Activated CD4-positive, CD25-positive, alpha-beta regulatory T cell treated with anti-CD3 and anti-CD28 coated beads, Interleukin-2, amount 50 U/mL, for 24 hours (primary cell): ENCODE data around the gene TPPP.
A peak's percentile ranks its signal among the peaks of the same experiment; 100 is the strongest.
"Not testable (repeated sequence)": the region's sequence is repeated elsewhere in the genome, so short reads cannot be mapped to it uniquely, and the experiment has no call there.

ENCODE experiments used
- ATAC-seq, 2 donors: fragments of 150-1000 bp; cut with Tn5 transposase; one replicate each; pipeline ENCODE4 v1.10.0; 2021; ENCODE audit warnings: mild to moderate bottlenecking in 1 of 2, moderate library complexity in 1 of 2

Gene TPPP

DNA sequence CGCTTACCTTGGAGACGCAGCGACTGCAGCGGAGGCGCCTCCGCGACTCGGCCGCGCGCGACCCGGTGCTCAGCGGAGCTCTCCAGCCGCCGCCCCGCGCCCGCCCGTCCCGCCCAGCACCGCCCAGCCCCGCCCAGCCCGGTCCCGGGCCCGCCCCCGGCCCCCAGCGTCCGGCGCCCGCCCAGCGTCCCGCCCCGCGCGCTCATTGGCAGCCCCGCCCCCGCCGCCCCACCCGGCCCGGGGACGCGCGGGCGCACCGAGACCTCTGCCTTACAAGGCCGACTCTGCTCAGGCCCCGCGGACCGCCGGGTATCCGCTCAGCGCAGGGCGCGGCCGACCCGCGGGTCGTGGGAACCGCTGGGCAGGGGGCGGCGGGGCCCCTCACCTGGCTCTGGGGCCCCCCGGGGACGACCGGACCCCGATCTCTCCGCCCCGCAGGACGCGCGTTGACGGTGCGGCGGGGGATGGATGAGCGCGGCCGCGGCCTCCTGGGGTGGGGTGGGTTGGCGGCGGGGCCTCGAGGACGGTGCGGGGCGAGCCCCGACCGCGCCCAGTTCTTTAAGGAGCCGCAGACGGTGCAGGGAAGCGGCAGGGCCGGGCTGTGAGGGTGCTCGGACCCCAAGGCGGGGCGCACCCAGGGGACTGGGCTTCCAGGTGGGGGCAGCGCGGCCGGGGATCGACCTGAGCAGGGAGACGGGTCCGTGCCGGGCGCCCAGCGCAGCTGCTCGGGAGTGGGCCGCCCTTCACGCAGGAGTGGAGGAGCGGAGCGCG, at the start of gene TPPP:
TPPP (minus strand) TSS at position 82 of the 771 bp plus-strand sequence. CDS start 15,292 bp downstream, outside the sequence.
- peak; percentile 89 to 90 for ATAC-seq

DNA sequence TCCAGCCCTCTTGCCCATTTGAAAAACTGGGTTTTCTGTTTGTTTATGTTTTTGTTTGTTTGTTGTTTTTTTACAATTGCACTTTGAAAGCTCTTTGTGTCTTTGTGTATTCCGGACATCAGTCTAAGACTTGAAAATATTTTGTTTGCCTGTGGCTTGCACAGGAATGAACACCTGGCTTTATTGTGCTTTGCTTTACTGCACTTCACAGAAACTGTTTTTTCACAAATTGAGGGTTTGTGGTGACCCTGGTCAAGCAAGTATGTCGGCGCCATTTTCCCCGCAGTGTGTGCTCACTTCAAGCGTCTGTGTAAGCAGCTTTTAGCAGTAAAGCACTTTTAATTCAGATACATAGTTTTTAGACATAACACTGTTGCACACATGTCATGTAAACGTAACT, 49.1 kb upstream of the TPPP start:
- ATAC-seq: not testable (repeated sequence)

DNA sequence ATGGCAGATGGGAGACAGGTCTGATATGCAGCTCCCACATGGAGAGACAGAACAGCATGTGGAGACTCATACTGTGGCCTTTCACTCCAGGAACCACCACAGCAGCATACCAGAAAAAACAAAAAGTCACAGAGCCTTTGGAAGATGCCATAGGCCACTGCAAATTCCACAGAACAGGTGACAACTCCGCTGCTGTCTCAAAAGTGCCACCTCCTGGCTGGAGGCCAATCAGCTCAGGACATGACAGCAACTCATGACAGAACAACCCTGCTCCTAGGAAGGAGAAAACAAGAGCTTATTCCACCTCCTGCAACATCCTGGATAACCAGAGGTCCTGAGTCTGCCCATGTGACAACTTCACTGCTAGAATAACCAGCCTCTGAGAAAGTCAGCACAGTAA, 41.0 kb upstream of the TPPP start:
- not testable (repeated sequence) for ATAC-seq

DNA sequence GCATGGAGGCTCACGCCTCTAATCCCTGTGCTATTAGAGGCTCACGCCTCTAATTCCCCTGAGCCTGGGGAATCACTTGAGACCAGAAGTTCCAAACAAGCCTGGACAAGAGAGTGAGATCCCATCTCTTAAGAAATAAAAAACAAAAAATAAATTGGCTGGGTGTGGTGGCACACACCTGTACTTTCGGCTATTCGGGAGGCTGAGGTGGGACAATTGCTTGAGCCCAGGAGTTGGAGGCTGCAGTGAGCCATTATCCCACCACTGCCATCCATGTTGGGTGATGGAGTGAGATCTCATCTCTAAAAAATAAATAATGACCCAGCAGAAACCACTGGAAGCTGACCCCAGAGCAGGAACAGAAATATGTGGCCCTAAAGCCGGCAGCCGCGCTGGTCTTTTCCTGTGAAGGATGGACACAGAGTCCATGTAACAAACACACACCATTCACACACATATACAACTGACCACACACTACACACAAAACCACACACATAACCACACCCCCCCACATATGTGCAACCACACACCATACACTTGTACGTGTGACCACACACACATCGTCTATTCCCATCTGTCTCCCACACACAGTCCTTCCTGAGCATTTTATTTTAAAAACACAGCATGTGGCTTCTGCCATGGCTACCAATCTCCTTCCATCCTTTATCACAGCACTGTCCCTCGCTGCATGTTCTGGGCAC, 39.8 kb upstream of the TPPP start:
- ATAC-seq: not testable (repeated sequence)

DNA sequence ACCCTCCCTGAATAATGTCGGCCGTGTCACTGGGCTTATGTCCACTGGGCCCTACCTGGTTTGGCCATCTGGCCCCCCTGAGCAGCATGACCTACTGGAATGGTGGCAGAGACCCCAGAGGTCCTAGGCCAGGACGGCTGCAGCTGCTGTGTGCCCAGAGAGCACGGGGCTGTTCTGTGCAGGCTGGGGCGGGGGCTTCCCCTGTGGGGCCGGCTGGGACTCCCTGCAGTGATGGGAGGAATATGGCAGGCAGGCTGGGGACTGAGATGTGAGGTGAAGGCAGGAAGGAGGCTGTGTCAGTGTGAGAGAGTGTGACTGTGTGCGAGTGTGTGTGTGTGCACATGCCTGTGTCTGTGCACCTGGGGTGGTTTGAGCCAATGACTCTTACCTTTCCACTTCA, 36.1 kb upstream of the TPPP start:
- not testable (repeated sequence) for ATAC-seq

DNA sequence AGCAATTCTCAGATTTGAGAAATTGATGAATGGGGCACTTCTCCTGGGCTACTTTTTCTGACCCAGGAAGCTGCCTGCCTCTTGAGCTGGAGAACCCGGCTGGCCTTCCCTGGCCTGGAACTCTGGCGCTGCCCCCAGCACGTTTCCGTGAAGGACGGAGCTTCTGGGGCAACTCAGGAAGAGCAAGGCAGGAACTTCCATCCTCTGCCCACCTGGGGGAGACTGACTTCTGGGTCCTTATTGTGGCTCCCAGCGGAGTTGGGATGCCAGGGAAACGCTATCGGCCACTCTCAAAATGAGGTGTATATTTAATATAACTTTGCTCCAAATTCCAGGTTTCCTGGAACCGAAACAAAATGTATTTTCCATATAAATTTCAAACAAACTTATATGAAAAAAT, 33.9 kb upstream of the TPPP start:
- not testable (repeated sequence) for ATAC-seq

DNA sequence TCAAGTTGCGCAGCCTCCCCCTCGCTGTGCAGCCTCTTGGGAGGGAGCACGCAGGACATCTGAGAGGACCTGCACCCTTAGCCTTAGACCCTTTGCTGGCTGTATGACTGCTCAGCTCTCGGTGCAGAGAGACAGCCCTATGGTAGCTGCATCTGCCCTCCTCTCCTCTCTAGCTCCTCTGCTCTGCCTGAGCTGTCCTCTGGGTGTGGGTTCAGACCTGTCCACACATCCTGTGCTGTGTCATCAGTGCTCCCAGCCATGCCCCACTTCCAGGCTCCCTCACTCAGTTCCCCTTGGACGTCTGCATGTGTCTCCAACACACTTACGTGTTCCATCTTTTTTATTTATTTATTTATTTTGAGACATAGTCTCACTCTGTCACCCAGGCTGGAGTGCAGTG, 30.7 kb upstream of the TPPP start:
- peak in 1 of 2 donors; percentile 13 for ATAC-seq

DNA sequence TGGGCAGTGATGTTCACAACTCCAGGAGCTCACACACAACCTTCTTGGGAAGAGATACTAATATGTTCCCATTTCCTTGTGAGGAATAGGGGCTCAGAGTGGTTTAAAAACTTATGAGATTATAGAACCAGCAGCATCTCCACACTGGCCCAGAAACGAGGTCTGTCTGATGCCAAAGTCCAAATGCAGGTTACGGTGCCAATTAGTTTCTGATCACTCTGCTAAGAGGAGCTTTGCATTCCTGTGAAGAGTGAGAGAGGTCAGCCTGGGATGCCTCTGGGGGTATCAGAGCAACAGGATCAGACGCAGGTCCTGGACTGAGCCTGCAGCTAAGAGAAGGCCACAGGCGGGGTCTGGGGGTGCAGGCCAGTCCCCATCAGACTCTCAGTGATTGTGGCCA, 30.2 kb upstream of the TPPP start:
- ATAC-seq: not testable (repeated sequence)

DNA sequence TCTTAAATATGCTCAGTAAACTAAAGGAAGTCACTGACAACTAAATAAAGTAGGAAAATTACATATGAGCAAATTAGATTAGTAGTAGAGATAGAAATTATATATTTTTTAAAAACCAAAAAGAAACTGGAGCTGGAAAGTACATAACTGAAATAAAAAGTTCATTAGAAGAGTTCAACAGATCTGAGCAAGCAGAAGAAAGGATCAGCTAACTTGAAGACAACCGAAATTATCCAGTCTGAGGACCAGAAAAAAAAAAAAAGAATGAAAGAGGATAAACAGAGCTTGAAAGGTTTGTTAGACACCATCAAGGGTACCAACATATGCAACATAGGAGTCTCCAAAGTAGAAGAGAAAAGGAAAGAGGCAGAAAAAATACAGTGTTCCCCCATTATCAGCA, 26.2 kb upstream of the TPPP start:
- ATAC-seq: not testable (repeated sequence)

DNA sequence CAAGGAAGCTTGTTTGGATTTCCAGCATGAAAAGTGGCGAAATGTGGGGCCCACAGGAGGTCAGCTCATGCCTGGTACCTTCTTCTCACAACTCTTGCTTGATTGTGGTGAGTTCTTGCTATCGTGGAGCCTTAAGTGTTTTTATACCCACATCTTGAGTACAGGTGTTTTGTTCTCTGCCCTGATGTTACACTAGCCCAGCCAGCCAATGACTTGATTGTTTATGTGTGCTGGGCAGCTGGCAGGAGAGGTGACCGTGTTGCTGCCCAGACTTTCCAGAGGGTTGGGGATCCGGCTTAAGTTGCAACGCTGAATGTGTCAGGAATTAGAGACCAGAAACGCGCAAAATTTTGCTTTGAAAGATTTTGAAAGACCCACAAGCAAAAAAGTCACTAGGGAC, 24.0 kb upstream of the TPPP start:
- no peak for ATAC-seq

DNA sequence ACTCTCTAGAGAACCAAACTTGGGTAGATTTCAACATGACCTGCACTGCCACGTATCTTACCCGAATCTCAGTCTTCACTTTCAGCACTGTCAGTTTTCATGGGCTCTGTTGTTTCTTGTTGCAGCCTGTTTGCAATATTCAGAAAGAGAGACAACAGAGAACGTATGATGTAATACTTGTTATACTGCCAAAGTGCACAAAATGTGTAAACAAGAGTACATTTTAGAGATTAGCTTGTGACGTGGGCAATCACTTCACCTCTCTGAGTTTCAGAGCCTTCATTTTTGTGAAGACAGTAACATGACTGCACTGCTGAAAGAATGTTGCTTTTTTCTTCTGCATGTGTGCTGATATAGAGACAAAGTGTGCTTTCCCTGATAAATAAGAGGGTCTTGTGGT, 23.6 kb upstream of the TPPP start:
- not testable (repeated sequence) for ATAC-seq

DNA sequence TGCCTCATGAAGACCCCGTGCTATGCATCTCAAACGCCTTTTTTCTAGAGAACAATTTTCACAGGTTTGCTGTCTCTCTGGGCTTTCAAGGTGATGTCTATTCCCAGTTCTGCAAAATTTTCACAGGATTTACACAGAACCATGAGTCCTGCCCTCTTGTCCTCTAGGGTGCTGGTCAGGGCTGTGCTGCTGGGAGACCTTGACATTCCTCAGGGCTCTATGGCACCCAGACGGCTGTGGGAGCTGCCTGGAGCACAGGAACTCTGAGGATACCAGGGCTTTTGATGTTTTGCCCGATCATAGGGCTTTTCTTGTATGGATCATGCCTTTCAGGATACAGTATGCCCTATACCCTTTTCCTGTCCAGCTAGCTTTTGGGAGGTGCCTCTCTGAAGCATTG, 22.5 kb upstream of the TPPP start:
- ATAC-seq: not testable (repeated sequence)

DNA sequence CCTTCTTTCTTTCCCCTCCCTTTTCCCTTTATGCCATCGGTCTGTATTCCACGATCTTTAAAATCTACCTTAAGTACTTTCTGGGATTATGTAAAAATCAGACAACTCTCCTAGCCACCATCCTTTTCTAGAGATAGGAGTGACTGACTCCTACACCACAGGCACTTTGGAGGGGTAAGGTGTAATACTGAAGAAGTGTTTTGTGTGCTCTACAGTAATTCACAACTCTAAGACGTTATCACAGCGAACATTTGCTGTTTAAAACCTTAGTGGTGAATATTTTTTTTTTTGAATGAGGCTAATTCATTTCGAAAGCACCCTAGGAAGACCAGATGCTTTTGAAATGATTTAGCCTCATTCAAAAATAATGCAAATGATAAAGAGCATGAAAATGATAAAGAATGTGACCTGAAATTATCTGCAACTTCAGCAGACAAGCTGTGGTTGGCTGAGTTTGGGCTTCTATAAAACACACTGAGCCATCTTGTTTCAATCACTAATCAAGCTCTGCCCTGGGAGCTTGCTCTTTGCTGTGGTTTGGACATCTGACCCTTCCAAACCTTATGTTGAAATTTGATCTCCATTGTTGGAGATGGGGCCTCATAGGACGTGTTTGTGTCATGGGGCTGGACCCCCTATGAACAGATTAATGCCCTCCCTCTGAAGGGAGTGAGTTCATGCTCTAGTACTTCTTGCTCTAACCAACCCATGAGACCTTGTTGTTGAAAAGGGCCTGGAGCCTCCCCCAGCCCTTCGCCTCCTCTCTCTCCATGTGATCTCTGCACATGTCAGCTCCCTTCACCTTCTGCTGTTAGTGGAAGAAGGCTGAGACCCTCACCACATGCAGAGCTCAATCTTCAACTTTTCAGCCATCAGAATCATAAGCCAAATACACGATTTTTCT, 21.3 kb upstream of the TPPP start:
- ATAC-seq: peak; percentile 17 to 32

DNA sequence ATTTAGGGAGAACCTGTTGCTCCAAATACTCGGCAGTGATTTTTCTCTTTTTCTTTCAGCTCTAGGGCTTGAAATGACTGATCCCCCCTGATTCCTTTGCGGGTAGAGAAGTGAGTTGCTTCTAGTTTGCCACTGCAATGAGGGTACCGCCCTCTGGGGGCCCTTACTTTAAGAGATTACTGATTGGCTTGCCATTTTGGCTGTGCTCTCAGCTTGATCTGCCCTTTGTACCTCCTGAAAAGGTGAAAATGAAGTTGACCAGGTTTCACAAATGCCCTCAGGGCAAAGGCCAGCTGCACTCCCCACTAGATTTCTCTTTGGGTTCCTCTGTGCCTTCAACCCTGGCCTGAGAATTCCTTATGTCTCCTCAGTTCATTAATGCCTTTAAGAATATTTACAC, 20.5 kb upstream of the TPPP start:
- not testable (repeated sequence) for ATAC-seq

DNA sequence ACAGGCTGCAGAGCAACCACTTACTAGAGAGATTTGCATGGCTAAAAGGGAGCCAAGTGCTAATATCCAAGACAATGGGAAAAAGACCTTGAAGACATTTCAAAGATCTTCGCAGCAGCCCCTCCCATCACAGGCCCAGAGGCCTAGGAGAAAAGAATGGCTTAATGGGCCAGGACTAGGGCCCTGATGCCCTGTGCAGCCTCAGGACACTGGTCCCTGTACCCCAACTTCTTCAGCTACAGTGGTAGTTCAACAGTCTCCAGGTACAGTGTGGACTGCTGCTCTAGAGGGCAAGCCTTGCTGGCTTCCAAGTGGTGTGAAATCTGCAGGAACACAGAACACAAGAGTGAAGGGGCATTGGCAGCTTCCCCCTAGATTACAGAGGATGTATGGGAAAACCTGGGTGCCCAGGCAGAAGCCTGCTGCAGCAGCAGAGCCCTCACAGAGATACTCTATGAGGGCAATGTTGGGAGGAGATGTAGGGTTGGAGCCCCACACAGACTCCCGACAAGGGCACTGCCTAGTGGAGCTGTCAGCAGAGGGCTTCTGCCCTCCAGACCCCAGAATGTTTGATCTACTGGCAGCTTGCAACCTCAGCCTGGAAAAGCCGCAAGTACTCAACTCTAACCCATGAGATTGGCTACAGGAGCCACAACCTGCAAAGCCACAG, 15.8 kb upstream of the TPPP start:
- ATAC-seq: not testable (repeated sequence)

DNA sequence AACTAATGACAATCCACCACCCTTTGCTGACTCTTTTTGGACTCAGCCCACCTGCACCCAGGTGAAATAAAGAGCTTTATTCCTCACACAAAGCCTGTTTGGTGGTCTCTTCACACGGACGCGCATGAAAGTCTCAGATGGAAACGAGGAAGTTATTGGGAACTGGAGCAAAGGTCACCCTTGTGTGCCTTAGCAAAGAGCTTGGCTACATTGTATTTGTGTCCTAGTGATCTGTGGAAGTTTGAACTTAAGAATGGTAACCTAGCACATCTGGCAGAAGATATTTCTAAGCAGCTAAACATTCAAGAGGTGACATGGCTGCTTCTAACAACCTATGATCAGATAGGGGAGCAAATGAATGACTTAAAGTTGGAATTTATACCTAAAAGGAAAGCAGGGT, 15.2 kb upstream of the TPPP start:
- not testable (repeated sequence) for ATAC-seq

DNA sequence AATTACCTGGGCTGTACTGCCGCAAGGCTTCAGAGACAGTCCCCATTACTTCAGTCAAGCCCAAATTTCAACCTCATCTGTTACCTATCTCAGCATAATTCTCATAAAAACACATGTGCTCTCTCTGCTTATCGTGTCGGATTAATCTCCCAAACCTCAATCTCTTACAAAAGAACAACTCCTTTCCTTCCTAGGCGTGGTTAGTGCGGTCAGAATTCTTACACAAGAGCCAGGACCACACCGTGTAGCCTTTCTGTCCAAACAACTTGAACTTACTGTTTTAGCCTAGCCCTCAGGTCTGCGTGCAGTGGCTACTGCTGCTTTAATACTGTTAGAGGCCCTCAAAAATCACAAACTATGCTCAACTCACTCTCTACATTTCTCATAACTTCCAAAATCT, 13.0 kb upstream of the TPPP start:
- ATAC-seq: not testable (repeated sequence)

DNA sequence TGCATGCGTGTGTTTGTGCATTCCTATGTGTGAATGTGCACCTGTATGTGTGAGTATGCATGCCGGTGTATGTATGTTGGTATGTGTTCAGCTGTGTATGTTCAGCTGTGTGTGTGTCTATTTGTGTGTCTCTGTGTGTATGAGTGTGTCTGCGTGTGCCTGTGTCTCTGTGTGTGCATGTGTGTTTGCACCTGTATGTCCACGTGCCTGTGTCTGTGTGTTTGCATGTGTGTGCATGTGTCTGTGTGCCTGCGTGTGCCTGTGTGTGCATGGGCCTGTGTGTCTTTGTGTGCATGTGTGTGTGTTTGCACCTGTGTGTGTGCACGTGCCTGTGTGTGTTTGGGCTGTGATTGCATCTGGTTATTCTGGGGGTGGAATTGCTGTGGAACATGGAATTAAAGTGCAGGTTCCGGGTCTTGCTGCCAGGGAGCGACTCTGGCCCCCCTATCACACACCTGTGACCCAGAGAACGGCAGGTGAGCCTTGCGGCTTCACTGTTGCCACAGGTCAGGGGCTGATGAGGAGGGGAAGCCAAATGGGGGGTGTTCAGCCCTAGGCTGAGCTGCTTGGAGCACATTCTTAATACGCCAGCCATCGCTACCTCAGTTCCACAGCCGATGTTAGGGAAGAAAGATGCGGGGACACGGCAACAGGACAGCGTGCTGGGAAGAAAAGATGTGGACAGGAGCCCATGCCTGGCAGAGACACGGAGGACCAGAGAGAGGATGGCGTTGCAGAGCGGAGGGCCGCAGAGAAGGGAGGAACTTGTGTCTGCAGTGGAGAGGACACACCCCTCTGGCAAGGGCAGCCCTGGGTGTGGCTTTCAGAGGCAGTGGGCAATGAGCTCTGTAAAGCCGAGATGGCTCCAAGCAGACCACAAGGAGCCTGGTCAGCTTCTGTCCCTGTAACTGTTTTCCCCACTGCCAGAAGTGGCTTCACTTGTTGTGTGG, 3.9 kb upstream of the TPPP start:
- ATAC-seq: not testable (repeated sequence)

DNA sequence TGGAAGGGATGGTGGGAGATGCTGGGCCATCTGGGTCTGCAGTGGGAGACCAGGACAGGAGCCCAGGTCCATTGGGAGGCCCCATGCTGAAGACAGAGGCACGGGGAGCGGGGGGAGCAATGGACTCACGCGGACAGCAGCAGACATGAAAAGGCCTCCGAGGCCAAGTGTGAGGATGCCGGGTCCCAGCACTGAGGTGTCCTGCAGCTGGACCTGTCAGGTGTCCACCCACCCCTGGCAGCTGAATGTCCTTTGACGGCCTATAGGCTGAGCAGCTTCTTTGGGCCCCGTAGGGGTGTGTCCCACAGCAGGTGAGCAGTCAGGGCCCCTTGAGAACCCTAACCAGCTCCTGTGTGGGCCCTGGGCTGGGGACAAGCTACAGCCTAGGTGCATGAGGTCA, 3.0 kb upstream of the TPPP start:
- not testable (repeated sequence) for ATAC-seq

DNA sequence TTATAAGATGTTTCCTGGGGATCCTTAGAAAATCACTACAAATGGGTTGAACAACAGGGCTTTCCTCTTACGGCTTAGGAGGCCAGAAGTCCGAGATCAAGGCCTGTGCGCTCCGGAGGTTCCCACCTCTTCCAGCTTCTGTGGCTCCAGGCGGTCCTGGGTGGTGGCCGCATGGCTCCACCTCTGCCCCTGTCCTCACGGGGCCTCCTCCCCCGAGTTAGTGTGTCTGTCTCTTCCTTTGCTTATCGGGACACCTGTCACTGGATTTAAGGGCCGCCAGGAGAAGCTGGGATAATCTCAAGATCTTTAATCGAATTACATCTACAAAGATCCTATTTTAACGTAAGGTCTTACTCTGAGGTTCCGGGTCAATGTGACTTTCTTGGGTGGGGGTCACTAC, 2.3 kb upstream of the TPPP start:
- not testable (repeated sequence) for ATAC-seq

DNA sequence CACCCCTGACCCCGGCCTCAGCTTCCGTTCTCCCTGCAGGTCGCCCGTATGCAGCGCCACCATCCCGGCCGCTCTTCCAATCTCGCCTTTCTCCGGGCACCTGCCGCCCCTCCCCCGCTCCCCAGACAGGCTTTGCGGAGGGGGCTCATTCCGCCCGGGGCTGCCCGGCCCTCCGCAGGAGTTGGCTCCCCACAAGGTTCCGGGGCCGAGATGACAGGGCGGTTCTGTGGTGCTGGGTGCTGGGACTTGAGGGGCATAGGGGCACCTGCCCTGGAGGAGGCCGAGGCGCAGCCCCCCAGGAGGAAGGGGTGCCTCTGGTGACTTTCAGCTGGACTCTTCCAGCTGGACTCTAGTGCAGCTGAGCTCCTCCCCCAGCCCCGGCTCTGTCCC, 885 bp upstream of the TPPP start:
- not testable (repeated sequence) for ATAC-seq
